ENCODE data around the gene UGT1A4.

UGT1A4 gene

DNA sequence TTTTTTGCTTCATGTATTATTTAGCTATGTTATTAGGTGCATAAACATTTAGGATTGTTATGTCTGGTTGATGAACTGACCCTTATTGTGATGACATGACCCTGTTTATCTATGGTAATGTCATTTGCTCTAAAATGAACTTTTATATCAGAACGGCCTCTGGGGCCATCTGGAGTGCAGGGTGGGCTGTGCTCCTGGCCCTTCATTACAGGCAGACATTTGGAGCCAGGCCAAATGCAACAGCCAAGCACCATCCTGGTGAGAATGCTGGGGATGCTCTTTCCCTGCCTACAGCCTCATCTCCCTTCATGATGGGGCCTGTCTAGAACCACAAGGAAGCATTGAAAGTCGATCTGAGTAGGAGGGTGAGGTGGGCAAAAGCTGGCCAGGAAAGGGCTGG is 97.8 kb downstream of the UGT1A4 start:
- no peaks in the 10 kb centered on the region for H3F3A ChIP-seq (ENCODE audit: low read depth)
- H3K9me2 ChIP-seq (replicated peaks; ENCODE audit: low read depth, low read length): no peaks in the 10 kb centered on the region
- no peaks in the 10 kb centered on the region for H3K36me3 ChIP-seq (ENCODE audit: insufficient read depth, low read length)
- no peak overlapping the region for H3K9ac ChIP-seq (ENCODE audit: low read depth, low read length, poor library complexity, severe bottlenecking)
- H2AFZ ChIP-seq (ENCODE audit: low read length): no peak overlapping the region
- H3K9me3 ChIP-seq (ENCODE audit: insufficient read depth, low read depth, low read length): no peaks in the 10 kb centered on the region
- no peaks in the 10 kb centered on the region for H3K79me2 ChIP-seq (ENCODE audit: insufficient read depth, low read length)
- H3K4me1 ChIP-seq (ENCODE audit: insufficient read depth, low read length, poor library complexity, severe bottlenecking): no peaks in the 10 kb centered on the region
- H3K27me3 ChIP-seq (ENCODE audit: insufficient read depth, low read length, poor library complexity, severe bottlenecking): no peaks in the 10 kb centered on the region
- no peak for TF ChIP-seq EZH2phosphoT487 (IDR thresholded peaks at IDR 0.05; ENCODE audit: borderline replicate concordance)
- TF ChIP-seq, protein P1, sequence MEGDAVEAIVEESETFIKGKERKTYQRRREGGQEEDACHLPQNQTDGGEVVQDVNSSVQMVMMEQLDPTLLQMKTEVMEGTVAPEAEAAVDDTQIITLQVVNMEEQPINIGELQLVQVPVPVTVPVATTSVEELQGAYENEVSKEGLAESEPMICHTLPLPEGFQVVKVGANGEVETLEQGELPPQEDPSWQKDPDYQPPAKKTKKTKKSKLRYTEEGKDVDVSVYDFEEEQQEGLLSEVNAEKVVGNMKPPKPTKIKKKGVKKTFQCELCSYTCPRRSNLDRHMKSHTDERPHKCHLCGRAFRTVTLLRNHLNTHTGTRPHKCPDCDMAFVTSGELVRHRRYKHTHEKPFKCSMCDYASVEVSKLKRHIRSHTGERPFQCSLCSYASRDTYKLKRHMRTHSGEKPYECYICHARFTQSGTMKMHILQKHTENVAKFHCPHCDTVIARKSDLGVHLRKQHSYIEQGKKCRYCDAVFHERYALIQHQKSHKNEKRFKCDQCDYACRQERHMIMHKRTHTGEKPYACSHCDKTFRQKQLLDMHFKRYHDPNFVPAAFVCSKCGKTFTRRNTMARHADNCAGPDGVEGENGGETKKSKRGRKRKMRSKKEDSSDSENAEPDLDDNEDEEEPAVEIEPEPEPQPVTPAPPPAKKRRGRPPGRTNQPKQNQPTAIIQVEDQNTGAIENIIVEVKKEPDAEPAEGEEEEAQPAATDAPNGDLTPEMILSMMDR (conservative IDR thresholded peaks at IDR 0.05; ENCODE audit: low read length): no peak
- H4K20me1 ChIP-seq (ENCODE audit: insufficient read depth, low read length, poor library complexity, severe bottlenecking): no peaks in the 10 kb centered on the region
- no peak overlapping the region for H3K4me3 ChIP-seq (ENCODE audit: low read length, poor library complexity, severe bottlenecking)
- no peak overlapping the region for H3K4me2 ChIP-seq (ENCODE audit: low read depth, low read length, poor library complexity, severe bottlenecking)

DNA sequence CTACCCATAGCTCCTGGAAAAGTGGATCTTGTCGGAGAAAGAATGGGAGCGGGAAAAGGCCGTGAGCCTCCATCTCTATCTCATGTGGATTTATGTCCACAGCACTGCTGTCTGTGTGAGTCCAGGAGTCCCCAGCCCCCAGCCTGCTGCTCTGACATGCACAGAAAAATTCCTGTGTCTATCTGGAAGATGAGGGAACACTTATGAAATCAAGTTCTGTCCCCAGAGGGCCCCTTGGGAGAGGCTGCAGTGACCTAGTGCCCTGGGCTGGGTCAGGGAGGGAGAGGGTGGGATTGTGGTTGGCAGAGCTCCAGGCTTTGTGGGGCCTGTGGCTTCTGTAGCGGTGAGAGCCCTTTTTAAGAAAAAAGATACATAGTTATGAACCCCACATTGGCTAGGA is 98.2 kb downstream of the UGT1A4 start:
- no peaks in the 10 kb centered on the region for H3K9me3 ChIP-seq (ENCODE audit: insufficient read depth, low read depth, low read length)
- H2AFZ ChIP-seq (ENCODE audit: low read length): no peak overlapping the region
- no peak overlapping the region for H3K9ac ChIP-seq (ENCODE audit: low read depth, low read length, poor library complexity, severe bottlenecking)
- H3K27me3 ChIP-seq (ENCODE audit: insufficient read depth, low read length, poor library complexity, severe bottlenecking): no peaks in the 10 kb centered on the region
- H3K4me2 ChIP-seq (ENCODE audit: low read depth, low read length, poor library complexity, severe bottlenecking): no peak overlapping the region
- no peak overlapping the region for H3K4me3 ChIP-seq (ENCODE audit: low read length, poor library complexity, severe bottlenecking)
- H3K79me2 ChIP-seq (ENCODE audit: insufficient read depth, low read length): no peaks in the 10 kb centered on the region
- H4K20me1 ChIP-seq (ENCODE audit: insufficient read depth, low read length, poor library complexity, severe bottlenecking): no peaks in the 10 kb centered on the region
- no peak for TF ChIP-seq EZH2phosphoT487 (IDR thresholded peaks at IDR 0.05; ENCODE audit: borderline replicate concordance)
- no peaks in the 10 kb centered on the region for H3F3A ChIP-seq (ENCODE audit: low read depth)
- no peaks in the 10 kb centered on the region for H3K9me2 ChIP-seq (replicated peaks; ENCODE audit: low read depth, low read length)
- H3K4me1 ChIP-seq (ENCODE audit: insufficient read depth, low read length, poor library complexity, severe bottlenecking): no peaks in the 10 kb centered on the region
- no peaks in the 10 kb centered on the region for H3K36me3 ChIP-seq (ENCODE audit: insufficient read depth, low read length)

DNA sequence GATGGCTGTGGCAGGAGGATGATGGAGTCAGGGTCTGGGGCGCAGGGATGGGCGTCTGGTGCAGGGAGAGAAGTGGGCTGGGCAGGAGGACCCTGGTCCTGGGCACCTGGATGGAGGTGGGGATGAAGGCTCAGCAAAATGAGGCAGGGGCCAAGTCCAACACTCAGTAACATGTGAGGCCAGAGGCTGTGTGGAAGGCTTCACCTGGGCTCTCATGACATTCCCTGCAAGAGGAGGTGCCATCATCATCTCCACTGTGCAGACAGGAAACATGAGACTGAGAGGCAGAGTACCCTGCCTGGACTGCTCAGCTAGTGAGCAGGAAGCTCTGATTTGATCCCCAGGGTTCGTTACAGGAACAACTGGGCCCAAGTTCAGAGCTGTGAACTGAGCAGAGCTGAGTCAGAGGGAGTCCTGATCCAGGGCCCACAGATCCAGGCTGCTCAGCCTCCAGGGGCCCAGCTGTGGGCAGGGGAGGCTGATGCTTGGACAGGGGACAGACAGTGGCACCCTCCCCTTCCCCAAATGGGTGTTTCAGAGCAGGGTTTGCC is 98.9 kb downstream of the UGT1A4 start:
- no peak overlapping the region for H3K4me2 ChIP-seq (ENCODE audit: low read depth, low read length, poor library complexity, severe bottlenecking)
- no peak for TF ChIP-seq EZH2phosphoT487 (IDR thresholded peaks at IDR 0.05; ENCODE audit: borderline replicate concordance)
- TF ChIP-seq, protein P1 (conservative IDR thresholded peaks at IDR 0.05; ENCODE audit: low read length): no peak
- H3K27me3 ChIP-seq (ENCODE audit: insufficient read depth, low read length, poor library complexity, severe bottlenecking): no peaks in the 10 kb centered on the region
- H3K4me1 ChIP-seq (ENCODE audit: insufficient read depth, low read length, poor library complexity, severe bottlenecking): no peaks in the 10 kb centered on the region
- no peaks in the 10 kb centered on the region for H3K9me2 ChIP-seq (replicated peaks; ENCODE audit: low read depth, low read length)
- H3F3A ChIP-seq (ENCODE audit: low read depth): no peaks in the 10 kb centered on the region
- H3K9ac ChIP-seq (ENCODE audit: low read depth, low read length, poor library complexity, severe bottlenecking): no peak overlapping the region
- H3K36me3 ChIP-seq (ENCODE audit: insufficient read depth, low read length): no peaks in the 10 kb centered on the region
- no peaks in the 10 kb centered on the region for H3K79me2 ChIP-seq (ENCODE audit: insufficient read depth, low read length)
- no peak overlapping the region for H3K4me3 ChIP-seq (ENCODE audit: low read length, poor library complexity, severe bottlenecking)
- no peak overlapping the region for H2AFZ ChIP-seq (ENCODE audit: low read length)
- no peaks in the 10 kb centered on the region for H4K20me1 ChIP-seq (ENCODE audit: insufficient read depth, low read length, poor library complexity, severe bottlenecking)
- H3K9me3 ChIP-seq (ENCODE audit: insufficient read depth, low read depth, low read length): no peaks in the 10 kb centered on the region

DNA sequence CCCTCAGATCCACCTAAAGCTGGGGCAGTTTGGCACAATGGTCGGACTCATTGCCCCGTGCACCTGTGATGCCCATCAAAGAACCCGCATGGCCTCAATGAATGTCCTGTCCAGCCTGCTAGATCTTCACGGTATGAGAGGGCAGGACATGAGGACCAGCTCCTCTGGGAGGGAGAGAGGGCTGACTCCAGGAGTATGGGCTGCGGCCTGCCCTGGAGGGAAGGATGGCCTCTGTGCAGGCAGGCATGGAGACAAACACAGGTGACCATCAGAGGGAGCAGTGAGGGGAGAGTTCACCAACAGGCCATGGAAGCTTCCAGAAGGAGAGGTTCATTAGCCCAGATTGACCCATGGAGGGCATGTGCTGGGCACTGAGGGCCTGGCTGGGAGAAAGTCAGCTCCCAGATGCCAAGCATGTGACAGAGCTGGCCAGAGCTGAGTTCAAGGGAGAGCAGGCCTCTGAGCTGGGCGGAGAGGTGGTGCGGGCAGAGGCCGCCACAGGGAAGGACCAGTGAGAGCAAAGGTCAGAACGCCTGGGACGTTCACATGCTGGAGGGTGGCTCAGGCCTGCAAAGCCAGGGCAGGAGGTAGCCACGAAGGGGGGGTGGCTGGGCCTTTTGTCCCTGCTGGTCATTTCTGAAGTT is 99.6 kb downstream of the UGT1A4 start:
- no peaks in the 10 kb centered on the region for H3K9me3 ChIP-seq (ENCODE audit: insufficient read depth, low read depth, low read length)
- no peaks in the 10 kb centered on the region for H3K79me2 ChIP-seq (ENCODE audit: insufficient read depth, low read length)
- H3K27me3 ChIP-seq (ENCODE audit: insufficient read depth, low read length, poor library complexity, severe bottlenecking): no peaks in the 10 kb centered on the region
- no peak overlapping the region for H2AFZ ChIP-seq (ENCODE audit: low read length)
- no peaks in the 10 kb centered on the region for H4K20me1 ChIP-seq (ENCODE audit: insufficient read depth, low read length, poor library complexity, severe bottlenecking)
- no peak overlapping the region for H3K4me2 ChIP-seq (ENCODE audit: low read depth, low read length, poor library complexity, severe bottlenecking)
- H3K9ac ChIP-seq (ENCODE audit: low read depth, low read length, poor library complexity, severe bottlenecking): no peak overlapping the region
- TF ChIP-seq, protein P1 (conservative IDR thresholded peaks at IDR 0.05; ENCODE audit: low read length): no peak
- no peak for TF ChIP-seq EZH2phosphoT487 (IDR thresholded peaks at IDR 0.05; ENCODE audit: borderline replicate concordance)
- no peaks in the 10 kb centered on the region for H3K36me3 ChIP-seq (ENCODE audit: insufficient read depth, low read length)
- H3F3A ChIP-seq (ENCODE audit: low read depth): no peaks in the 10 kb centered on the region
- H3K4me1 ChIP-seq (ENCODE audit: insufficient read depth, low read length, poor library complexity, severe bottlenecking): no peaks in the 10 kb centered on the region
- H3K9me2 ChIP-seq (replicated peaks; ENCODE audit: low read depth, low read length): no peaks in the 10 kb centered on the region
- H3K4me3 ChIP-seq (ENCODE audit: low read length, poor library complexity, severe bottlenecking): no peak overlapping the region

Measured in Loucy (cell line).